GM12878 (cell line): ENCODE data around the gene SUPT4H1. TPM values are rescaled to one million over a fixed set of nuclear protein-coding genes. Genes with fewer than 3 reads are reported as not detected.

ENCODE experiments used
- ATAC-seq: fragments of 200-7000 bp; cut with Tn5 transposase; 3 replicates; pipeline ENCODE4 v1.9.1; 2020; ENCODE audit warnings: mild to moderate bottlenecking, moderate library complexity
- BruUV-seq: library from RNA; stranded (reverse); fragments of 400-500 nt; replicated peaks from 2 replicates; lab custom pipeline; 2021; lab: Mats Ljungman, UMichigan
- CTCF ChIA-PET: fragments of 300-600 bp; sonication (Branson Sonifier 250); formaldehyde crosslinking; extraction: SDS; loops from one replicate; lab custom pipeline; 2021; ENCODE audit warnings: inconsistent platforms; lab: Yijun Ruan, JAX
- POLR2A ChIA-PET: fragments of 350-600 bp; formaldehyde crosslinking; extraction: SDS; loops from one replicate; lab custom pipeline; 2021; ENCODE audit warnings: inconsistent platforms; lab: Charles Lee
- RAD21 ChIA-PET: fragments of 300-600 bp; sonication (Branson Sonifier 250); formaldehyde crosslinking; loops from one replicate; lab custom pipeline; 2023; ENCODE audit warnings: antibody characterized with exemption; ENCODE audit not compliant: unreplicated experiment; lab: Charles Lee
- SMC1A ChIA-PET: fragments of 300-600 bp; sonication (Branson Sonifier 250); formaldehyde crosslinking; loops from one replicate; lab custom pipeline; 2023; ENCODE audit not compliant: unreplicated experiment, uncharacterized antibody; lab: Charles Lee
- DNase-seq: peaks from one replicate; pipeline ENCODE4 v3.0.0-alpha.2; 2011; ENCODE audit warnings: low read depth, low spot score
- FAIRE-seq: peaks from 3 replicates; lab custom pipeline; 2011; peaks lifted over from hg19 to GRCh38; lab: Jason Lieb, UNC
- H2AFZ ChIP-seq: 2 replicates; pipeline ENCODE4 v1.6.0; 2011; ENCODE audit warnings: low read depth, low read length, control low read depth; ENCODE audit not compliant: control insufficient read depth
- H3K27ac ChIP-seq: 2 replicates; pipeline ENCODE4 v1.5.1; 2011; ENCODE audit warnings: control low read depth; ENCODE audit not compliant: control insufficient read depth, insufficient read depth
- H3K27me3 ChIP-seq, 2 experiments: replicated peaks in 1 of 2; 2 replicates each; pipeline versions ENCODE4 v1.6.0 to v1.6.1; 2011; ENCODE audit warnings: low read length in 1 of 2; ENCODE audit not compliant: control insufficient read depth in 2 of 2, insufficient read depth in 2 of 2
- H3K36me3 ChIP-seq, 2 experiments: 2 replicates each; pipeline ENCODE4 v1.5.1; 2011; ENCODE audit warnings: low read length in 1 of 2; ENCODE audit not compliant: control insufficient read depth in 2 of 2, insufficient read depth in 2 of 2
- H3K4me1 ChIP-seq: 2 replicates; pipeline ENCODE4 v1.6.1; 2011; ENCODE audit warnings: mild to moderate bottlenecking, low read length, moderate library complexity, mixed read lengths; ENCODE audit not compliant: control insufficient read depth, insufficient read depth
- H3K4me2 ChIP-seq: 2 replicates; pipeline ENCODE4 v1.6.0; 2011; ENCODE audit warnings: control low read depth; ENCODE audit not compliant: control insufficient read depth, insufficient read depth
- H3K4me3 ChIP-seq: fragments of 200-600 bp; sonication (generic); 2 replicates; pipeline ENCODE4 v1.5.1; 2016
- H3K79me2 ChIP-seq: 2 replicates; pipeline ENCODE4 v1.6.0; 2011; ENCODE audit warnings: low read length; ENCODE audit not compliant: control insufficient read depth, insufficient read depth
- H3K9ac ChIP-seq: 2 replicates; pipeline ENCODE4 v1.8.0; 2011; ENCODE audit warnings: low read length, control low read depth, mixed read lengths; ENCODE audit not compliant: control insufficient read depth, insufficient read depth
- H3K9me3 ChIP-seq: replicated peaks from 3 replicates; pipeline ENCODE4 v1.5.1; 2011; ENCODE audit warnings: mild to moderate bottlenecking, low read length; ENCODE audit not compliant: control insufficient read depth, insufficient read depth
- H4K20me1 ChIP-seq: 2 replicates; pipeline ENCODE4 v1.6.0; 2011; ENCODE audit not compliant: control insufficient read depth, insufficient read depth
- BACH1 ChIP-seq: fragments of 450-650 bp; IDR thresholded peaks from 2 replicates; pipeline ENCODE4 v1.6.1; 2017; ENCODE audit warnings: mild to moderate bottlenecking, borderline replicate concordance
- CBX5 ChIP-seq: sonication (generic); IDR thresholded peaks from 2 replicates; pipeline ENCODE4 v1.6.1; 2016; ENCODE audit warnings: low read depth, moderate library complexity, mild to moderate bottlenecking, inconsistent platforms
- NR2F1 ChIP-seq: fragments of 450-650 bp; conservative IDR thresholded peaks from 2 replicates; pipeline ENCODE4 v1.6.1; 2017; ENCODE audit warnings: mild to moderate bottlenecking
- POLR2A ChIP-seq: IDR thresholded peaks from 2 replicates; pipeline ENCODE4 v1.6.1; 2011; ENCODE audit warnings: low read depth, mild to moderate bottlenecking, low read length
- RAD51 ChIP-seq: fragments of 450-650 bp; IDR thresholded peaks from 2 replicates; pipeline ENCODE4 v1.6.1; 2016; ENCODE audit warnings: moderate library complexity, mild to moderate bottlenecking, inconsistent platforms
- TCF3 ChIP-seq: IDR thresholded peaks from 2 replicates; pipeline ENCODE4 v1.6.1; 2012; ENCODE audit warnings: low read depth, mild to moderate bottlenecking, low read length, borderline replicate concordance; ENCODE audit not compliant: insufficient read depth
- WGBS: methylation state at CpG from one replicate; pipeline ENCODE4 v1.1.6; 2016; ENCODE audit warnings: low lambda C conversion rate; ENCODE audit not compliant: insufficient replicate concordance, insufficient coverage; ENCODE audit errors: missing lambda C conversion rate; 5-methylcytosine and 5-hydroxymethylcytosine counted together
- in situ Hi-C: fragments of 300-500 bp; cut with MboI; formaldehyde crosslinking; loops from 9 replicates; pipeline ENCODE4 v1.14.3; 2018; ENCODE audit warnings: mixed read lengths
- intact Hi-C: fragments of 100-400 bp; cut with micrococcal nuclease; formaldehyde crosslinking; loops from one replicate; pipeline ENCODE4 v1.14.2; 2022; ENCODE audit not compliant: unreplicated experiment
- polyA plus RNA-seq, 11 experiments: library from polyadenylated mRNA; depleted of rRNA in 4 of 11; unstranded in 6 of 11; stranded (reverse) in 5 of 11; fragments of >200 nt; fragmentation: Nextera tagmentation in 4 of 11; fragmentation: Illumina TruSeq in 1 of 11; extraction: Ambion mirVana in 4 of 11; extraction: Trizol in 1 of 11; gene quantifications; 1 replicate in 1 of 11; 2 replicates in 10 of 11; pipeline versions ENCODE4 v1.2.1 to v1.2.3, GENCODE V29; 2011 to 2016; ENCODE audit warnings: inconsistent platforms in 2 of 11, missing spikeins in 2 of 11, low read depth in 1 of 11
- total RNA-seq, 4 experiments: library from RNA; depleted of rRNA in 3 of 4; stranded (reverse); fragments of >200 nt in 3 of 4; fragmentation: Illumina TruSeq in 1 of 4; extraction: Trizol in 1 of 4; gene quantifications; 2 replicates each; pipeline versions ENCODE4 v1.2.1 to v1.2.3, GENCODE V29; 2013 to 2021

SUPT4H1 gene
- total and polyA plus RNA-seq, 10 of the 15 experiments (the other 5 are each of a cell fraction or from before 2014, with no cell fraction given) = 83.8 to 293 (median 128) TPM

- FAIRE-seq (no peak), DNase-seq (no peak), ATAC-seq (no peak)
- RAD21 ChIA-PET = interaction anchor here (10.9 kb wide), 1 partner anchor 20 kb away, joined by 227 read pairs; no protein-coding TSS in a partner anchor
- no peak overlapping the region for H3K4me2 ChIP-seq
- H3K79me2 ChIP-seq = no peaks in the 10 kb centered on the region
- SMC1A ChIA-PET = interaction anchor here (0.7 to 12.9 kb wide), 5 partner anchors 12 to 105 kb away, joined by 3 to 249 read pairs (median 3); partner anchors contain the start of gene RNF43
- peaks cover 0 to 2% of the 10 kb centered on the region in 2 experiments; a peak in 1 of 4 replicates for H3K36me3 ChIP-seq
- POLR2A ChIA-PET = interaction anchor here (0.8 to 8.4 kb wide), 4 partner anchors 17 to 680 kb away, joined by 3 to 77 read pairs (median 6); partner anchors contain the start of gene RNF43
- H4K20me1 ChIP-seq = no peaks in the 10 kb centered on the region
- H3K9me3 ChIP-seq = no peaks in the 10 kb centered on the region
- in situ Hi-C loops (no loop called here), intact Hi-C loops (no loop called here)
- BruUV-seq = no TSS peak
- H3K4me1 ChIP-seq = peaks cover 14% of the 10 kb centered on the region
- no peak for TF ChIP-seq CBX5
- TF ChIP-seq RAD51 = no peak
- TF ChIP-seq TCF3 = no peak
- peak; percentile 45 for TF ChIP-seq POLR2A
- no peak for TF ChIP-seq NR2F1
- no peak for TF ChIP-seq BACH1
- no peak overlapping the region for H3K9ac ChIP-seq
- CTCF ChIA-PET = interaction anchor here (0.6 to 2.7 kb wide), 4 partner anchors 18 to 105 kb away, joined by 3 to 15 read pairs (median 6); no protein-coding TSS in a partner anchor
- 73% methylated on average over 9 of the region's 9 CpGs for WGBS
- no peak overlapping the region for H3K4me3 ChIP-seq
- H3K27ac ChIP-seq = no peak overlapping the region
- H3K27me3 ChIP-seq = no peaks in the 10 kb centered on the region; a peak in 1 of 4 replicates
- H2AFZ ChIP-seq = no peak overlapping the region
Measured at GRCh38 chr17:58322581-58323185, 29.3 kb downstream of the SUPT4H1 start.
